Measurements from ENCODE around the gene GREB1L.
A peak's percentile ranks its signal among the peaks of the same experiment; 100 is the strongest.

DNA sequence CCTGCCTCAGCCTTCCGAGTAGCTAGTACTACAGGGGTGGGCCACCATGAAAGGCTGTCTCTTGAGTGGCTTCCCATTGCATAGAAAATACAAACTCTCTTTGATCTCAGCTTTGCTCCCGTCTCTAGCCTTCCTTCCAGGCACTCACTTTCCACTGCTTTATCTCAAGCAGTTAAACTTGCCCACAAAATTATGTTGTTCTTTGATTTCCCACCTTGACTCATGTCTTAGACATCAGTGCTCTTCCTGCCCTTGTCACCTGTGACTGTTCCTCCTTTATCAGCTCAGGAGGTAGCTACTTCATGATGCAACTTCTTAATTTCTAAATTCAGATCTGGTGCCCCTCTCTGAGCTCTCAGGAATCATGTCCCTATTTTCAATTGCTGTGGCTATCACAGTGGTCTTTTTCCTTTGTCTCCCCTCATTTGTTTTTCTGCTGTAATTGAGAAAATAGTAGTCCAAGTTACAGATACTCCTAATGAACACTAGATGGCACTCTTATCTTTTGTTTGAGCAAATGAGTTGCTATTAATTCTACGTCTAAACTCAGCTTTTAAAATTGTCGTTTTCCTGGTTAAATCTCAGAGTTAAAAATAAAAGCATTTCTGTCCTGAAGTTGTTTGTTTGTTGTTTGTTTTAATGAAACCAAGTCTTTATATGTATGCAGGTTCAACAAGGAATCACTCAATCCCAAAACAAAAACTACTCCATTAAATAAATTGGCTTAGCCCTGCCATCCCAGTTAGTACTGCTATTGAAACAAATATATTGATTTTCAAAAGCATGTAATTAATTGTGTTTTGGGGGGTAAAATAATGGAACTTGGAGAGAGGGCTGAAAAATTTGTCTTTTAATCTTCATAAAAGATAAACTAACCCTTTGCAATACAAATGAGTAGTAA lies 46.9 kb upstream of the GREB1L start:
- TF ChIP-seq CTCF (IDR thresholded peaks at IDR 0.05) (peak in 3 of 4 experiments; percentile 67 to 77 (median 73)), POLR2A (IDR thresholded peaks at IDR 0.05) (no peak), POLR2AphosphoS5 (IDR thresholded peaks at IDR 0.05) (no peak)

Data from prostate gland (tissue), 2 donors.